HG02885 (cell line): ENCODE measurements around the gene LIPF.
"Not testable (repeated sequence)": the region's sequence is repeated elsewhere in the genome, so short reads cannot be mapped to it uniquely, and the experiment has no call there.

ENCODE experiments used
- ATAC-seq: cut with Tn5 transposase; IDR thresholded peaks from one replicate; pipeline ENCODE4 v1.9.1; 2021; ENCODE audit warnings: mild to moderate bottlenecking; ENCODE audit not compliant: unreplicated experiment, poor library complexity

Gene LIPF, protein sequence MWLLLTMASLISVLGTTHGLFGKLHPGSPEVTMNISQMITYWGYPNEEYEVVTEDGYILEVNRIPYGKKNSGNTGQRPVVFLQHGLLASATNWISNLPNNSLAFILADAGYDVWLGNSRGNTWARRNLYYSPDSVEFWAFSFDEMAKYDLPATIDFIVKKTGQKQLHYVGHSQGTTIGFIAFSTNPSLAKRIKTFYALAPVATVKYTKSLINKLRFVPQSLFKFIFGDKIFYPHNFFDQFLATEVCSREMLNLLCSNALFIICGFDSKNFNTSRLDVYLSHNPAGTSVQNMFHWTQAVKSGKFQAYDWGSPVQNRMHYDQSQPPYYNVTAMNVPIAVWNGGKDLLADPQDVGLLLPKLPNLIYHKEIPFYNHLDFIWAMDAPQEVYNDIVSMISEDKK

GRCh38 chr10:88664142-88664541 is at the start of gene LIPF:
Gene LIPF (plus strand): TSS chr10:88664442. CDS start chr10:88667298, 2,856 bp downstream.
- ATAC-seq = no peak

DNA sequence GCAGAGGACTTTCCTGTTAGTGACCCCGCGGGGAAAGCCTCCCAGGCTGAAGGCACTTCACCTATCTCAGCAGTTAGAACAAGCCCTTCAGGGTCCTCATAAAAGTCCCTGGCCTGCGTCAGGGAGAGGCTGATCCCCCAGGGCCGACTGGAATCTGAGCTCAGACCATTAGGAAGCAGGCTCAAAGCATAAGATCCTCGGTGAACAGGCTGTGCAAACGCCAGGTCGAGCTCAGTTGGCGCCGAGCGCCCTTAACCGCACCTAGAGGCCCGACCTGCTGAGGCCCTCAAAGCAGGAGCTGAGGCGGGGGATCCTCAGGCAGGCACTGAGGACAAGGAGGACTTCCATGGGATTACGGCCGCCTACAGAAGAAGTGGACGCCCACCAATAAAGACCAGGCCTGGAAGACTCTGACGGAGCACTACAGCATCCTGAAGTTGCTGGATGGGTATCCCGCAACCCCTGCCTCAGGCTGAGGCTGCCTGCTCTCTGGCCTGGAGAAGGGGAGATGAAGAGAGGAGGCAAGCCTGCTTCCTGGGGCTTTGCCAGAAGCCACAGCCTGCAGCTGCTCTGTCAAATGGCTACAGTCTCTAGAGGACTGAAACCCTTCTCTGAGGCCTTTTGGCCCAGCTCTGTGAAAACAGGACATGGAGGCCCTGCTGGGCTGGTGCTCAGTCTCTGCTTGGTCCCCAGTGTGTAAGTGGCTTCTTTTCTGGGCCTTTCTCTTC is 47.8 kb upstream of the LIPF start:
- no peak for ATAC-seq

- ATAC-seq = no peak
Measured at GRCh38 chr10:88617772-88618300, 46.4 kb upstream of the LIPF start.

DNA sequence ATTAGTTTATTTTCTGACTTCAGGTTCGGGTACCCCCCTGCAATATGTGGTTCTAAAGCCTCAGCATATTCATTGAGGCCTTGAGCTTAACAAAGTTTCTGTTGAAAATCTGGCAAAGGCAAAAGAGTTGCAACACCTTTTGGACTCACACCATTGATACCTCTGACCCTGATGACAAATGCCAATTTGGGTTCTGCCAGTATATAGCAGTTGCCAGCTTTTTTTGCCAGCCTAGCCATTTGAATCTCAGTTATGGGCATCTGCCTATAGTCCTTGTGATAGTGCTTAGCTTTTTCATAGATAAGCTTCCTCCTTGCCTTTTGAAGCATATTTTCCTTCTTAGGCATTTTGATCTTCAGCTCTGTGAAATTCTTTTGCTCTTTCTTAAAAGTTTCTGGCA is 45.7 kb upstream of the LIPF start:
- ATAC-seq = no peak

GRCh38 chr10:88620441-88620840 is 43.8 kb upstream of the LIPF start:
- ATAC-seq = no peak

DNA sequence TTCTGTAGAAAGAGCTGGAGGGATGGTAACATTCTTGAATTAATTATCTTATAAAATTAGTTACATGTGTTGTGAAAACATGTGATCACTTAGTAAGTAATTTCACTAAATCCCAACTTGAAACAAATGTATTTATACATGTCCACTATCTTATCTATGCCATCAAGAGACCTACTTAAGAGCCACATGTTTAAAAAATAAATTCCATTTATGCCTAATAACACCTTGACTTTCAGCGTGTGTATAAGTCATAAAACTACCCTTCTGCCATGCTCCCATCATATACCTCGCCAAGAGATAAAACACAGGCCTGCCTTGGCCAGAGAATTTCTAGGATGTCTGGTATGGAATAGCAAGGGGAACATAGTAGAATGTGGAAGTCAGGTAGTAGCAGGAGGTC is 40.4 kb upstream of the LIPF start:
- no peak for ATAC-seq

GRCh38 chr10:88624840-88625239 is 39.4 kb upstream of the LIPF start:
- no peak for ATAC-seq

GRCh38 chr10:88640186-88640585 is 24.1 kb upstream of the LIPF start:
- ATAC-seq = no peak

- no peak for ATAC-seq
Measured at GRCh38 chr10:88642209-88642608, 22.0 kb upstream of the LIPF start.

DNA sequence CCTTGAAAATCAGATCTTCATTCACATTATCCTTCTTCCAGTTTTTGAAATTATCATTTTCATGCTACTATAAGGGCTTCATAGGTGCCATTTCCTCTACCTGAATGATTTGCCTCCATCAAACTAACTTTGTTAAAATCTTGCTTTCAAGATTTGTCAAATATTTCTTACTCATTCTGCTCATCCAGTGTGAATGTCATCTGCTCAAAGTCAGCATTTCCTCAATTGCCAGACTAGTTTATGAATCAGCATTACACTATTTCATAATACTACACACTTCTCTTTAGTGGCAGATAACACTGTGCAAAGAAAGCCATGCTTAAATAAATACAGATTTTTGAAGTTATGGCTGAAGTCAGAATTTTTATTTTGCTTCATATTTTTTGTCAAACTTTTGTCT is 21.3 kb upstream of the LIPF start:
- ATAC-seq = no peak

GRCh38 chr10:88647061-88647615 is 17.1 kb upstream of the LIPF start:
- ATAC-seq = no peak

DNA sequence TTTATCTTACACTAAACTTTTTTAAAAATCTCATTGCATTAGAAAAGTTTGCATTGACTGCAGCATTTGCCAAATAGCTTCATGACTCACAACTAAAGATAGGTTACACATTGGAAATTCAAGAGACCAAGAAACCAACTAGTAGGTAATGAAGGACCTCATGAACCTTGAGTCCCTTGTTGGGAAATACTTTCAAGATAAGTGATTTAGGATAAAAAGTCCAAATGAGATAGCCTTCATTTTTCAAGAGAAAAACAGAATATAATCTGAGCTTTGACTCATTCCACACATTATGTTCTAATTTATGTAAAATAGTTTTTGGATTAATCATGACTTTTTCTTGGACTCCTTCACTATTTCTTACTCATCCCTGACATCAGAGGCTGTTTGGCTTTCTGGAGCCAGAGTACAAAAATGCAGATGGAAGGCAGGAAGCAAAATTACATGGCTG is 13.1 kb upstream of the LIPF start:
- ATAC-seq = no peak

- no peak for ATAC-seq
Measured at GRCh38 chr10:88652616-88653015, 11.6 kb upstream of the LIPF start.

- no peak for ATAC-seq
Measured at GRCh38 chr10:88657901-88658300, 6.3 kb upstream of the LIPF start.

DNA sequence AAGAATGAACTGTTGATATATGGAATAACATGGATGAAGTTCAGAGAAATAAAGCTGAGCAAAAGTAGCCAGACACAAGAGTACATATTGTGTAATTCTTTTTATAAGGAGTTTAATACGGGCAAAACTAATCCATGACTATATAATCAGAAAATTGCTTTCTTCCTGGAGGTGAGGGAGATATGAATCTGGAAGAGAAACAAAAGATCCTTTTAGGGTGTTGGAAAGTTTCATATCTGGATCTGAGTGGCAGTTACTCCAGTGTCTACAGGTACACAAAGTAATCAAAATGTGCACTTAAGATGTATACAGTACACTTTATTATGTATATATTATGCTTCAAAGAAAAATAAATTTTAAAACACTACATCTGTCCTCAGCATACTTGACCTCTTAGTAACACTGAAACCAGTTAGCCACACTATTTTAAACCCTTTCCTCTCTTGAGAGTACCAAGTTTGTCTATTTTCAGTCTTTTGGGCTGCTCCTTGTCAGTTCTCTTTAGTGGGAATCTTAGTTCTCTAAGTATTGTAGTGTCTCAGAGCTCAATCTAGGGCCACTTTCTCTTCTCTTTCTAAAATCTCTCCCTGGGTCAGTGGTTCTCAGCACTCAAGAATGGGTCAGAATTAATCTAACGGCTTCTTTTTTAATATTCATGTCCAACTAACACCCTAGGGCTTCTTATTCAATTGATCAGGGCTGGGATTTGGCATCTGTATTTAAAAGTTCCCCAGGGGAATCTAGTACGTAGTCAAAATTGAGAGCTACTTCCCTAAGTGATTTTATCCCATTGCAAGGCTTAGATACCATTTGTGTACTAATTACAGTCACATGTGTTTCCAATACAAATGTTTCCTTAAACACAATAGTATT is 4.3 kb upstream of the LIPF start:
- no peak for ATAC-seq

GRCh38 chr10:88660598-88660884 is 3.7 kb upstream of the LIPF start:
- no peak for ATAC-seq

DNA sequence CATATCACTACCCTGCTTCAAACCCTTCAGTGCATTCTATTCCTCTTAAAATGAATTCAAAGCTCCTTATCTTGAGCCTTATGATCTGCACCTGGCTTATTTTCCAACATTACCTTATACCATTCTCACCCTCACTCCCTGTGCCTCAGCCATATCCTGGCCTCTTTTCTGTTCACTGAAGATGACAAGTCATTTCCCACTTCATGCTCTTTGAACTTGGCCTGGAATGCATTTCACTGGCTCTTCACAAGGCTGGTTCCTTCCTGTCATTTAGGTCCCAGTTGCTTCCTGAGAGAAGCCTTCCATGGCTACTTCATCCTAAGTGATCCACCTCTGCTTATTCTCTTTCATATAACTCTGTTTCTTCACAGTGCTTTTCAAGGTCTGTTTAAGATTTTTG is 3.2 kb upstream of the LIPF start:
- ATAC-seq = no peak

- no peak for ATAC-seq
Measured at GRCh38 chr10:88661577-88661976, 2.7 kb upstream of the LIPF start.

- ATAC-seq = not testable (repeated sequence)
Measured at GRCh38 chr10:88663153-88663552, 1.1 kb upstream of the LIPF start.

DNA sequence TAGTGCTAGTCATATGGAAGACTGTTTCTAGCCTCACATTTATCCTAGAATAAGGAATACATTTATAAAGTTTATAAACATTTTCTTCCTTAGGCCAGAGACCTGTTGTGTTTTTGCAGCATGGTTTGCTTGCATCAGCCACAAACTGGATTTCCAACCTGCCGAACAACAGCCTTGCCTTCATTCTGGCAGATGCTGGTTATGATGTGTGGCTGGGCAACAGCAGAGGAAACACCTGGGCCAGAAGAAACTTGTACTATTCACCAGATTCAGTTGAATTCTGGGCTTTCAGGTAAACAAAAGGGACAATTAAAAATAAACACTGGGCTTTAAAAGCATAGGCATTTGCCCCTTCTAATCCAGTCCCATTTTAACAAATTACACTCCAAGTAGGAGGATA is 4.2 kb downstream of the LIPF start:
- ATAC-seq = no peak
